GM21515 (cell line): ENCODE results near the gene OR2M4.
"Not testable (repeated sequence)": the region's sequence is repeated elsewhere in the genome, so short reads cannot be mapped to it uniquely, and the experiment has no call there.

ENCODE experiments used
- ATAC-seq: cut with Tn5 transposase; IDR thresholded peaks from one replicate; pipeline ENCODE4 v1.9.1; 2021; ENCODE audit not compliant: unreplicated experiment

Gene OR2M4

GRCh38 chr1:248231117-248231516 lies at the start of gene OR2M4:
OR2M4 (plus strand) TSS chr1:248231417; CDS start chr1:248238929, 7,512 bp downstream.
- ATAC-seq: no peak

GRCh38 chr1:248183996-248184395 lies 47.2 kb upstream of the OR2M4 start:
- ATAC-seq: no peak

GRCh38 chr1:248187363-248187762 lies 43.9 kb upstream of the OR2M4 start:
- ATAC-seq: no peak

- ATAC-seq: no peak
Measured at GRCh38 chr1:248189026-248189425, 42.2 kb upstream of the OR2M4 start.

GRCh38 chr1:248194117-248194516 lies 37.1 kb upstream of the OR2M4 start:
- ATAC-seq: no peak

GRCh38 chr1:248196965-248197364 lies 34.3 kb upstream of the OR2M4 start, which contains the start of gene OR2M3:
OR2M3 (plus strand) TSS chr1:248197265; CDS start chr1:248203068, 5,803 bp downstream.
- no peak for ATAC-seq

- ATAC-seq: no peak
Measured at GRCh38 chr1:248215880-248216279, 15.3 kb upstream of the OR2M4 start.

- no peak for ATAC-seq
Measured at GRCh38 chr1:248225537-248225936, 5.7 kb upstream of the OR2M4 start.

- no peak for ATAC-seq
Measured at GRCh38 chr1:248229360-248229908, 1.8 kb upstream of the OR2M4 start.

- ATAC-seq: no peak
Measured at GRCh38 chr1:248239478-248239877, 8.3 kb downstream of the OR2M4 start.

- ATAC-seq: peak; percentile 92
Measured at GRCh38 chr1:248243204-248243603, 12.0 kb downstream of the OR2M4 start.

GRCh38 chr1:248259309-248259708 lies 28.1 kb downstream of the OR2M4 start:
- not testable (repeated sequence) for ATAC-seq

GRCh38 chr1:248268178-248268577 lies 37.0 kb downstream of the OR2M4 start:
- ATAC-seq: no peak

GRCh38 chr1:248273225-248273624 lies 42.0 kb downstream of the OR2M4 start:
- ATAC-seq: not testable (repeated sequence)

GRCh38 chr1:248277876-248278275 lies 46.7 kb downstream of the OR2M4 start, which contains the start of gene OR2T33:
OR2T33 (minus strand) TSS chr1:248277976; CDS start chr1:248273814, 4,162 bp downstream.
- no peak for ATAC-seq

GRCh38 chr1:248288391-248288790 lies 57.2 kb downstream of the OR2M4 start:
- ATAC-seq: no peak
